ENCODE measurements around the gene TRIO.

TRIO gene

DNA sequence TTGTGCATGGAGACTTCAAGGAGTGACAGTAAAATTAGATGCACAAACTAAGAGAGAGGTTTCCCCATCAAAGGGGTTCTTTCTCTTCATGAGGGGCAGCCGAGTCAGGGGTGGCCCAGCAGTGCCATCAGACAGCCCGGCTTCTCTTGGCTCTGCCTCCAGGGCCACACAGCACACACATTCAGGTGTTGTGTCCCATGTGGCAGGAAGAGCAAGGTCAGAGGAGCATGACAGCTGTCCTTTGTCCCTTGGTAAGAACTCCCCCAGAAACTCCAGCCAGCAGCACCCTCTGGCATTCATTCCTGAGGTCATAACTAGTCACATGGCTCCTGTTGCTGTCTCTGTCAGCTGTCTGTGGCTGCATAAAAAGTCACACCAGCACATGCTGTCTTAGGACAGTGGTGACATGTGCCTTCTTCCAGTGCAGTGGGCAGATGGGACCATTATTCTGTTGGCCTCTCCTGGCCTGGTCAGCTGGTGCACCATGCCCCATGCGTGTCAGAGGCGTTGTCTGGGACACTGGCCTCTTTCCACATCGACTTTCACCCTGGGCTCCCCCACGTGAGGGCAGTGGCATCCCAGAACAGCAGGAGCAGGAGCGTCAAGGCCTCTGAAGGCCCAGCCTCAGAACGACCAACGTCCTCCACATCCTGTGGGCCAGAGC is 360.0 kb downstream of the TRIO start:
- DNase-seq: no peak

DNA sequence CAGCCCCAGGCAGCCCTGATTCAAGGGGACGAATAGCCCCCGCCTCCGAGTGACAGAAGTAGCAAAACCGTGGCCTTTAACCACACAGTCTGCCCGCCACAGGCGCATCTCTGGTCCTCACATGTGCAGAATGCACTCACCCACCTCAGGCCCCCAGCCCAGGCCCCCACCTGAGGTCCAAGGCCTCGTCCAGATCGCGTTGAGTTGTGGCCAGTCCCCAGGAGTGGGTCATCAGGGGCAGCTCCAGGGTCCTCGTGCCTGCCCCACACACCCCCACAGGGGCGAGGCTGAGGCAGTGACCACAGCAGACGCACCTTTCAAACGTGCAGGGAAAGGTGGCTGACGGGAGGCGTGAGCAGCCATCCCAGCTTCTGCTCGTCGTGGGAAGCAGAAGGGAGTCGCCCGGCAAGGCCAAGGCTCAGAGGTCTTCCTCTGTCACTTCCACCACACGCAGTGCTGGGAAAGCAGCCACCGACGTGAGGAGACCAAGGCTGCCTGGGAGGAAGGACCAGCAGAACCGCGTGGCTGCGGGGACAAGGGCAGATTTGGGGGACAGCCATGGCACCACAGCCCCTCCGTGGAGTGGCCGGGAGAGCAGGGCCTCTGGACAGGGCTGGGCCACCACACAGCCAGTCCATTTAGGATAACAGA is 360.7 kb downstream of the TRIO start:
- no peak for DNase-seq

DNA sequence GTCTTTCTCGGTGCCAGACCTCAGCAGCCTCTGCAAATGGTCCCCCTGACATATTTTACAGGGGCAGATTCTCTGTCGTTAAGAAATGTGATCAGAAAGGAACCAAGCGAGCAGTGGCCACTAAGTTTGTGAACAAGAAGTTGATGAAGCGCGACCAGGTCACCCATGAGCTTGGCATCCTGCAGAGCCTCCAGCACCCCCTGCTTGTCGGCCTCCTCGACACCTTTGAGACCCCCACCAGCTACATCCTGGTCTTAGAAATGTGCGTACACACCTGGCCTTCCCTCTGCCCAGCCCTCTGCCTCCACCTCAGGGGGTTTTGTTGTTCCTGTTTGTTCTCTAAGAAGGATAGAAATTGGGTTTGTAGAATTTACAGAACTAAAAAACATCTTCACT is 361.2 kb downstream of the TRIO start:
- DNase-seq: no peak

DNA sequence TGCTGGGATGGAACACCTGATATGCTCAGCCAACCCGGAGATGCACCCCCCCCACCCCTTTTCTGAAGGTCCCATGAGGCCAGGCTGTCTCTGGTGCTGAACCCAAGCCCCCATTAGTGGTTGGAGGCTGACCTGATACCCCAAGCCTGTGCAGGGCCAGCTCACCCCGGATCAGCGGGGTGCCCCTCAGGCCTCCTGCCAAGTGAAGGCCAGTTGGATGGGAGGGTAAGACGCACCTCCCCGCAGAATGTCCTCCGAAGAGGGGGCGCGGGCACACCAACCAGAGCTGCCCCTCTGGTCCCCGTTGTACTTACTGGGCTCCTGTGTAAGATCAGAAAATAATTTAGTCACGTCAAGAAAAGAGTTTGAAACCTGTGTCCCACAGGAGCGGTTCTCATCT is 361.7 kb downstream of the TRIO start:
- DNase-seq: no peak

DNA sequence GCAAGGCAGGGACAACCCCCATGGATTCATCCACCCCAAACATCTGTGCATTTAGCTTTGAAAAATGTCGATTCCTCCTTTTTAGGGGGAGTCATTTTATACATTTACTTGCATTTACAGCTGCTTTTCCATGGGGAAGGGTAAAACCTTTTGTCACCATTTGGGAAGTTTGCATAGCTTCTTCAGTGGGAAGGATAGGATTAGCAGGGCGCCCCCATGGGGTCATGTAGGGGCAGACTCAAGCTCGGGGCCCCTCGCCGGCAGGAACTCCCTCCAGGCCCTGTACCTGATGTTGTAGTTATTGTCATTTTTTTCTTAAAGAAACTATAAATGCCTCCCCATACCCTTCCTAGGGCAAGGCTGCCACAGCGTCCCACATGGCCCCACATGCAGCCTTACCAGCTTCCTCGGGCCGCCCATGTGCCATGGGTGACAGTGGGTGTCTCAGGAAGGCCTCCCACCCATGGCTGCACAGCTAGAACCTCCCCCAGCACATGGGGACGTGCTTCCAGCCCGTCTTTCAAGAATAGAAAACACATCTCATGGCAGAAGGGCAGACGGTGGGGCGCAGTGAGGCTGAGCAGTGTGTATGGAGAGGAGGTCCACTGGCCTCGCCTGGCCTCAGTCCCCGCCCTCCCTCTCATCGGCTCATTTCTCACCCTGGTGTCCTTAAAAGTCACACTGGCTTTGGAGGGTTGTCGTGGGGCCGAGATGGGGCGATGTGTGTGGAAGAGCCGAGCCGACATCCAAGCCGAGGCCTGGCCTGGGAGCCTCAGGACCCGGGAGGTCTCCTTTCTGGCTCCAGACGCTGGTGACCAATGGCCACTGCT is 362.4 kb downstream of the TRIO start:
- DNase-seq: no peak

DNA sequence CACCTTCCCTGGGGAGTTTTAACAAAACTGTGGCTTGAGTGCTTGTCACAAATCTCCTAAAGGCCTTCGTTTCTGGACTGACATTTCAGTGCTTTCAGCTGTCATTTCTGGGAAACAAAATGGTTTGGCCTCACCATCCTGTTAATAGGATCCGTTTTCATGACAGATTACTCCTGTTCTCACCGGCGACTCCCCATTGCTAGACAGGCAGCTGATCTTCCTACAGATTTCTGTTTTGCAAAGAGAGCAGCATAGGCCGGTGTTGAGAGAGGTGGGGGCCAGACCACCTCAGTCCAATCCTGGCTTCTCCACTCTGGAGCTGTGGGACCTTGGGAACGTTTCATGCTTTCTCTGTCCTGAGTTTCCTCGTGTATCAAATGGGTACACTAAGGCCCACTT is 363.0 kb downstream of the TRIO start:
- DNase-seq: no peak

DNA sequence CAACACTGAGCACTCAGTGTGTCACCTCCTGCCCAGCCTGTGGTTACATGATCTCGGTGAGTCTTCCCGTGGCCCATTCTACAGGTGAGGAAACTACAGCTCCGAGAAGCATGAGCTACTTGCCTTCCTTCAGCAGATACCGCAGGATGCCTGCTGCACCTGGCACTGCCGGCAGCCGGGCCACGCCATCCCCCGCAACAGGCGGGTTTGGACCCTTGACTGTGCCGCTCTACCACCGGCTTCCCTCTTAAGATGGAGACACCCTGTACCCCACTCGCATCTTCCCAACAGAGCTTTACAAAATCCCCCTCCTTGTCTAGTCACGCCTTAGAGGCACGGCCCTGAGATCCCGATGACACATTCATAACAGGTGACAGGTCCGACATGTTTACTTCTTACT is 363.5 kb downstream of the TRIO start:
- DNase-seq: no peak

DNA sequence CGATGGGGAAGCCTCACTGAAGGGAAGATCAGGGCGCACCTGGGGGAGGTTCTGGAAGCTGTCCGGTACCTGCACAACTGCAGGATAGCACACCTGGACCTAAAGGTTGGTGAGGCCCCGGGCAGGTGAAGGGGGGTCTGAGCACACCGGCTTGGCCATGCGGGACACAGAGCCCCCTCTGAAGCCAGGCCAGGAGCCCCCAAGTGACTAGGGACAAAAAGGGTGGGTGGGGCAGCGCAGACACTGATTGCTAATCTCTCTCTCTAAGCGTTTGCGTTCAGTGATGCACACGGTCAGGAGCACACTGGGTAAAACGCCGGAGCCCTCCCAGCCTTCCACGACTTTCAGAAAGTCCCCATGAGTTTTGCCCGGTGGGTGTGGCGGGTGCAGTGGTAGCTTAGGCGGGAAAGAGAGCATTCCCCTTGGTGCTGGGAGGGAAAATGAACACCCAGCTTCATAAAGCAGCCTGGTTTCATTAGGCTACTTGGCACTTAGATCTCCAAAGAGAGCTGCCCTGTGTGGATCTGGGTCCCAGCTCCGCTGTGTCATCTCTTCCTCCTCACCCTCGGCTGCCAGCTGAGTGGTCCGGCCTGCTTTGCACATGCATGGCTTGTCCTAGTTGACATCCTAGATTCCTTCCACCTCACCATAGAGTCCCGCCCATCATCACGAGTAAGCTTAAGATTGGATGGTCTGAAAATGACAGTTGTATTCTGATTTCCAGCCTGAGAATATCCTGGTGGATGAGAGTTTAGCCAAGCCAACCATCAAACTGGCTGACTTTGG is 364.2 kb downstream of the TRIO start:
- DNase-seq: no peak

DNA sequence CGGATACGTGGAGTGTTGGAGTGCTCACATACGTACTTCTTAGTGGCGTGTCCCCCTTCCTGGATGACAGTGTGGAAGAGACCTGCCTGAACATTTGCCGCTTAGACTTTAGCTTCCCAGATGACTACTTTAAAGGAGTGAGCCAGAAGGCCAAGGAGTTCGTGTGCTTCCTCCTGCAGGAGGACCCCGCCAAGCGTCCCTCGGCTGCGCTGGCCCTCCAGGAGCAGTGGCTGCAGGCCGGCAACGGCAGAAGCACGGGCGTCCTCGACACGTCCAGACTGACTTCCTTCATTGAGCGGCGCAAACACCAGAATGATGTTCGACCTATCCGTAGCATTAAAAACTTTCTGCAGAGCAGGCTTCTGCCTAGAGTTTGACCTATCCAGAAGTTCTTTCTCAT is 364.9 kb downstream of the TRIO start:
- no peak for DNase-seq

DNA sequence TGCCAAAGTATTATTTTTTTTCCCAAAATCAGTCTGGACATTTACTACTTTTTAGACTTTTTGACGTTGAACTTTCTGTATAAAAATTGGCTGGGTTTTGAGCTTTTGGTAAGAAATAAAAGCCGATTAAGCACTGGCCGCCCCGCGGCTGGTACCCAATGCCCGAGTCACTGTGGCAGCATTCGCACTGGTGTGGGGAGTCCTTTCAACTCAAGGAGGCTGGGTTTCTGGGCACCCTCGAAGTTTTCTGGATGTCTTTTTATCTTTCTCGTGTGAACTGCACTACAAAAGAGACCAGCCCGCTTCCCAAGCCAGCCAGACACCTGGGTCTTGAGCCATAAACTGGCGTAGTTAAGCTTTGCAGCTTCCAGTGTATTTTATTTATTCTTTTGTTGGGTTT is 366.4 kb downstream of the TRIO start:
- no peak for DNase-seq

DNA sequence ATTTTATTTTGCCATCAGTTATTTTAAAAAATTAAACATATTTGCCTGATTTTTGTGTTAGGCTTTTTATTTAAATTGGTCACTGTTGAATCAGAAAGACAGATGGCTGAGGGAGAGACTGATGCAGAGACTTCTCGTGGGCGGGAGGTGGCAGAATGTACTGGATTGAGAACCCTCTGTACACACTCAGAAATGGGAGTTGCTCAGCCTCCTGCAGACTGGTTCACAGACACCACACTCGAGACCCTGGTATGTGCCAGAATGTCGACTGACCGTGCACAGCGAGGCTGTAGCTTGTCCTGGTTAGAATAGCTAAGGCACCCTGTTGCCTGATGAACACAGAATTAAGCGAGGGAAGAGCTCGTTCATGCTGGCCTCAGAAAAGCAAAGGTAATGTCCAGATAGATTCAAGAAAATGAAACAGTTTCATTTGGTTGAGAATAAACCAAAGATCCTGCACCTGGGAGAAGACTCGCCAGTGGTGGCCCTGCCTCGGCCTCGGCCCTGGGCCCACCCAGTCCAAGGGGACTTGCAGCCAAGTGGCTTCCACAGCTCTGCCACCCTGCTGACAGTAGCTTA is 367.1 kb downstream of the TRIO start:
- DNase-seq: no peak

DNA sequence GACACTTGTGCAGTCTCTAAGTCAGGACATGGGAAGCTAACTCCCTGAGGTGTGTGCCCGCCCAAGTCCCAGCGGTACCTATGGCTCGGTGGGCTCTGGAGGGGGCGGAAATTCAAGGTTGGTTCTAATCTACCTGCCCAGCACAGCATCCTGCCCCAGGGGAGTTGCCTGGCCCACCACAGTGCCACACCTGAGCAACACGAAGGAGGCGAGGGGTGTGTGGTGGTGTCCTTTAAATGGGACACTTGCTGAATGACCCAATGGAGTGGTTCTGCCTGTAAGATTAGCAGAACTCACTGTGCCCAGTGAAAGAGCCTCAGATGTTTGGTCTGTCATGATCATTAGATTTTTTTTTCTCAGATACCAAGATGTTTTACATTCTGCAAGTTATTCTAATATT is 367.7 kb downstream of the TRIO start:
- no peak for DNase-seq

DNA sequence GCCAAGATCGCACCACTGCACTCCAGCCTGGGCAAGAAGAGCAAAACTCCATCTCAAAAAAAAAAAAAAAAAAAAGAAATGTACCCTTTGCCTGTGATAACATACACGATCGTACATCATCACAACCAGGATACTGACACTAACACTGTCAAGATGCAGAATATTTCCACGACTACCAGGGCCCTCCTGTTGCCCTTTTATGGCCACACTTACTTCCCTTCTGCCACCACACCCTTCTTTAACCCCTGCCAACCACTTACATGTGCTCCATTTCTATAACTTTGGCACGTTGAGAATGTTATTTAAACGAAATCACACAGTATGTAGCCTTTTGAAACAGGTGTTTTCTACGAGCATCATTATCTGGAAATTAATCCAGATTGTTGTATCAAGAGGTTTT is 369.4 kb downstream of the TRIO start:
- no peak for DNase-seq

DNA sequence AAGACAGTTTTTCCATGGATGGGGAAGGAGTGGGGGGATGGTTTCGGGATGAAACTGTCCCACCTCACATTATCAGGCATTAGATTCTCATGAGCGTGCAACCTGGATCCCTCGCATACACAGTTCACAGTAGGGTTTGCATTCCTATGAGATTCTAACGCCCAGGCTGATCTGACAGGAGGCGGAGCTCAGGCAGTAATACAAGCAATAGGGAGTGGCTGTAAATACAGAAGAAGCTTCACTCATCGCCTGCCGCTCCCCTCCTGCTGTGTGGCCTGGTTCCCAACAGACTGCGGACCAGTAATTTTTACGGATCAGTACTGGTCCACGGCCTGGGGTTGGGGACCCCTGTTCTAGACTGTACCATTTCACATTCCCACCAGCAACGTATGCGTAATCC is 370.1 kb downstream of the TRIO start:
- DNase-seq: no peak

DNA sequence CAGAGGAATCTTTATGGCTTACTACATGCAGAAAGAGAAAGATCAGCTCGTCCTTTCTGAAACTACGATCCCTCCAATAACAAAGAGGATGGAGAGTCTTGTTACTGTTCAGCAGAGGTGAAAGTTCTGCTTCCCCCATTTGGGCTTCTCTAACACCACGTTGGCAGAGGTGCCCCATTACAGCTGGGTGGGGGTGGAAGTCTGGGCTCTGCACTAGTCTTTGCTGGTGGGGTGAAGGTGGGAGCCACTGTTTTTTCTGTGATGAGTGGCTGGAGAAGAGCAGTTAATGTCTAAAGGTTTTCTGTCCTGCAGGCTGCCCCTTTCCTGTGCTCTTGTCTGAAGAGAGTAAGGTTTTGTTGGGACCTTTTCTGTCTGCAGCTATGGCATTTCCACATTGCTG is 373.8 kb downstream of the TRIO start:
- no peak for DNase-seq

DNA sequence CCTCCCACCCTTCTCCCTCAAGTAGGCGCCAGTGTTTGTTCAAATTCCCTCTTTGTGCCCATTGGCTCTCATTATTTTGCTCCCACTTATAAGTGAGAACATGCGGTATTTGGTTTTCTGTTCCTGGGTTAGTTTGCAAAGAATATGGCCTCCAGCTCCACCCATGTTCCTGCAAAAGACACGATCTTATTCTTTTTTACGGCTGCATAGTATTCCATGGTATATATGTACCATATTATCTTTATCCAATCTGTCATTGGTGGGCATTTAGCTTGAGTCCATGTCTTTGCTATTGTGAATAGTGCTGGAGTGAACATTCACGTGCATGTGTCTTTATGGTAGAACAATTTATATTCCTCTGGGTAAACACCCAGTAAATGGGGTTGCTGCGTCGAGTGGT is 375.5 kb downstream of the TRIO start:
- no peak for DNase-seq

DNA sequence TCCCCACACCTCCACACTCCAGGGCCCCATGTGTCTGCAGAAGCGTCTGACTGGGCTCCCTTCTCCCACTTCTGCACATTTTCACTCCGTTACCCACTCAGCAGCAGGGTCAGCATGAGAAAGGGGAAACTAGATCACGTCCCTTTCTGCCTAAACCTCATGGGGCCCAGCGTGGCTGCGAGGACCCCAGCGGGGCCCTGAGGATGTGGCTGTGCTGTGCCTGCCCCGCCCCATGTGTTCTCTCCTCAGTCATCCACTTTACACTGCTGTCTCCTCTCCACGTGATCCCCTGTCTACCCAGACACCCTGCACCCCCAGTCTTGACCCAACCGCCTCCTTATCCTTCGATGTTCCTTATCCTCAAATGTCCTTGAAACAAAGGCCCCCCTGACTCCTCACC is 378.6 kb downstream of the TRIO start:
- DNase-seq: no peak

DNA sequence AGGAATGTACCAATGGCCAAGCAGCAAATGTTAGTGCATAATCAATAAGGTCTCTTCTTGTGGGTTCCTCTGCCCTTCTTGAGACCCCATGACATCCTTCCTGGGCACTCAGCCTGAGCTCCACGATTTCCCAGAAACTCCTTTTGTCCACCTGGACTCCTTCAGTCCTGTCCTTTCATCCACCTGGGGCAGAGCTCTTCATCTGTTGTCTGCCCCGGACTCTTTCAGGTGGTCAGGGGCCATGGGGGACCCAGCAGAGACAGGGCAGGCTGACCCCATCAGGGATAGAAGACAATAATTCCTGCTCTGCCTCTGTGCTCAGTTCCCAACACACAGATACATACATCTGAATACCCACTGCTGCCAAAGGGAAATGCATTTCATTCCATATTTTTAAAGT is 379.6 kb downstream of the TRIO start:
- no peak for DNase-seq

DNA sequence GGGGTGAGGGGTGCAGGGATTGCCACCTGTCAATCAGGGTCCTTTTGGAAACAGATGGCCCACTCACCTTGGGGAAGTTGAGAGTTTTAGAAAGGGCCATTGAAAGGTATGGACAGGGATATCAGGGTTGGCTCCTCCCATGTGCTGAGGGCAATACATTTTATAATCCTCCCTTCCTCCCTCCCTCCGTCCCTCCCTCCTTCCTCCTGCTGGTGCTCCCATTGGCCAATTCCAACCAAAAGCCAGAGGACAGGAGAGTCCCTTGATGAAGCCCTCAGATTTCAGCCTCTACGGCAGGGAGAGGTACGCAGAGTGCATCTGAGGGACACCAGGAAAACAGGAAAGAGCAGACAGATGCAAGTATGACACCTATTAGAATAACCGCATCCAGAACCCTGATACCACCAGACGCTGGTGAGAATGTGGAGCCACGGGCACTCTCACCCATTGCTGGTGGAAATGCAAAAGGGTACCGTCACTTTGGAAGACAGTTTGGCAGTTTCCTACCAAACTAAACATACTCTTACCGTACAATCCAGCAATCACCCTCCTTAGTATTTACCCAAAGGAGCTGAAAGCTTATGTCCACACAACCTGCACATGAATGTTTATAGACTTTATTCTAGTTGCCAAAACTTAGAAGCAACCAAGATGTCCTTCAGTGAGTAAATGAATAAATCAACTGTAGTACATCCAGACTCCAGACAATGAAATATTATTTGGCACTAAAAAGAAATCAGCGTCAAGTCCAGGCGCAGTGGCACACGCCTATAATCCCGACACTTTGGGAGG is 380.3 kb downstream of the TRIO start:
- no peak for DNase-seq

DNA sequence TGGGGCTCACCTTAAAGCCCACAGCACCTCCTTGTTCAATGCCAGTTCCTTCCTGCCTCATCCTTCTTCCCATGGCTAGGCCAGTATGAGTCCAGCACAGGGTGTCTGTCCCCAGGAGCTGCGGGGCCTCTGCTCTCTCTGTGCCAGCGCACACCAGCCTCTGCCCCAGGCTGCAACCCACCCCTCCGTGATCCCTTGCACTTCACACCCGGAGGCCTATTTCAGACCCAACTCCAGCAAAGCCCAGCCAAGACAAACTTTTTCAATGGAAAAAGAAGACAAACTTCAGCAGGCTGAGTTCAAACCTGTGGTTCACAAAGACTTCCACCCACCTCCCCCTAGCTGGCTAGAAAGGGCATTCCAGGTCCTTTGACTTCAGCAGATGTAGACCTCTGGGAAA is 382.3 kb downstream of the TRIO start:
- no peak for DNase-seq

DNA sequence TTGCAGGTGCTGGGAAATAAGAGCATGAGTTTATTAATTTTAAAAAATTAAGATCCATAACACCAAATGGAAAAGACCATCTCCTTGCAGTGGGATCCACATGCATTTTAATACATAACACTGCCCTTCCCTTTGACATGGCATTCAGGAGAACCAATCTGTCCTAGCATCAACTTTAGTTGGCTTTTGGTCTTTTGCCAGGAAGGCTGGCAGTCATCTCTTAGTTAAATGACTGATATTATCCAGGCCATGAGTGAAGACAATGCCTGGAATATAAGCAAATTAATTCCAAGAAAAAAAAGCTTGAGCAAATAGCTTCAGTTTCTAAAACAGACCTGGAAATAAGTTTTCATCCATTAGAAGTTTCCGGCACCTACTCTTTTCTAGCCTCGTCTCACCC is 383.4 kb downstream of the TRIO start:
- no peak for DNase-seq

DNA sequence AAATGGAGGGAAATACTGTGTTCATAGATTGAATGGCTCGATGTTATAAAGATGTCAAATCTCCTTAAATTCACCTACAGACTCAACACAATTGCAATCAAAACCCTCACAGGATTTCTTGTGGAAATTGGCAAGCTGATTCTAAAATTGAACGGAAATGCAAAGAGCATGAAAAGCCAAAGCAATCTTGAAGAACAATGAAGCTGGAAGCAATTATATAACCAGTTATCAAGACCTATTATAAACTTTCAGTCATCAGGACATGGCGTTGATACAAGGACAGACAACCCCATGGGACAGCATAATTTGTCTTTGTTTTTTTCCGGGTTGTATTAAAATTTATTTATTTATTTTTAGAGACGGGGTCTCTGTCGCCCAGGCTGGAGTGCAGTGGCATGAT is 385.0 kb downstream of the TRIO start:
- DNase-seq: no peak
